ENCODE measurements around the gene VWC2.

DNA sequence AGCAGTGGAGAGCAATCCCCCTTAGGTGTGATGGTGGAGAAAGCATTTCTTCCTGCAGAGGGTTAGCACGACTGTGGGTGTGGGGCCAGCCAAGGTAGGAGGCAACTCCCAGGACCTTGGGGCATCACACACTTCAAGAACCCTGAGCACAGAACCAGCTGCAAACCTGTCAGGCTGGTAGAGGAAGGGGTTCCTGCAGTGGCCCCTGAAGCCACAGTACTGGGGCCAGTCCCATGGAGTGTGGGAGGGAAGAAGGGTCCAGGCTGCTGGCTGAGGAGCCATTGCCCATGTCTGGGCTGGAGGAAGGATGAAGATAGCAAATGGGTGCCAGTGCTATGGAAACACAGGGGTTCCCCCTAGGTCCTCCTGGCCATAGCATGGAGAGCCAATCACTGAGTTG, 110.5 kb downstream of the VWC2 start:
- TF ChIP-seq, protein P1, sequence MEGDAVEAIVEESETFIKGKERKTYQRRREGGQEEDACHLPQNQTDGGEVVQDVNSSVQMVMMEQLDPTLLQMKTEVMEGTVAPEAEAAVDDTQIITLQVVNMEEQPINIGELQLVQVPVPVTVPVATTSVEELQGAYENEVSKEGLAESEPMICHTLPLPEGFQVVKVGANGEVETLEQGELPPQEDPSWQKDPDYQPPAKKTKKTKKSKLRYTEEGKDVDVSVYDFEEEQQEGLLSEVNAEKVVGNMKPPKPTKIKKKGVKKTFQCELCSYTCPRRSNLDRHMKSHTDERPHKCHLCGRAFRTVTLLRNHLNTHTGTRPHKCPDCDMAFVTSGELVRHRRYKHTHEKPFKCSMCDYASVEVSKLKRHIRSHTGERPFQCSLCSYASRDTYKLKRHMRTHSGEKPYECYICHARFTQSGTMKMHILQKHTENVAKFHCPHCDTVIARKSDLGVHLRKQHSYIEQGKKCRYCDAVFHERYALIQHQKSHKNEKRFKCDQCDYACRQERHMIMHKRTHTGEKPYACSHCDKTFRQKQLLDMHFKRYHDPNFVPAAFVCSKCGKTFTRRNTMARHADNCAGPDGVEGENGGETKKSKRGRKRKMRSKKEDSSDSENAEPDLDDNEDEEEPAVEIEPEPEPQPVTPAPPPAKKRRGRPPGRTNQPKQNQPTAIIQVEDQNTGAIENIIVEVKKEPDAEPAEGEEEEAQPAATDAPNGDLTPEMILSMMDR (IDR thresholded peaks at IDR 0.05) = no peak
- no peak for TF ChIP-seq EZH2phosphoT487 (IDR thresholded peaks at IDR 0.05)
- TF ChIP-seq EZH2 (IDR thresholded peaks at IDR 0.05) = no peak

Measured in neural progenitor cell (in vitro differentiated cells).